ENCODE measurements around the gene TSNAXIP1.

TSNAXIP1 gene, protein sequence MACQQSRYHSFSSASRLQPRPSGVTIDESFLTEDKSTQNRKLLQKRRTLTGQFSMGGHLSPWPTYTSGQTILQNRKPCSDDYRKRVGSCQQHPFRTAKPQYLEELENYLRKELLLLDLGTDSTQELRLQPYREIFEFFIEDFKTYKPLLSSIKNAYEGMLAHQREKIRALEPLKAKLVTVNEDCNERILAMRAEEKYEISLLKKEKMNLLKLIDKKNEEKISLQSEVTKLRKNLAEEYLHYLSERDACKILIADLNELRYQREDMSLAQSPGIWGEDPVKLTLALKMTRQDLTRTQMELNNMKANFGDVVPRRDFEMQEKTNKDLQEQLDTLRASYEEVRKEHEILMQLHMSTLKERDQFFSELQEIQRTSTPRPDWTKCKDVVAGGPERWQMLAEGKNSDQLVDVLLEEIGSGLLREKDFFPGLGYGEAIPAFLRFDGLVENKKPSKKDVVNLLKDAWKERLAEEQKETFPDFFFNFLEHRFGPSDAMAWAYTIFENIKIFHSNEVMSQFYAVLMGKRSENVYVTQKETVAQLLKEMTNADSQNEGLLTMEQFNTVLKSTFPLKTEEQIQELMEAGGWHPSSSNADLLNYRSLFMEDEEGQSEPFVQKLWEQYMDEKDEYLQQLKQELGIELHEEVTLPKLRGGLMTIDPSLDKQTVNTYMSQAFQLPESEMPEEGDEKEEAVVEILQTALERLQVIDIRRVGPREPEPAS

GRCh38 chr16:67806428-67807147 lies at the start of gene TSNAXIP1, which contains the start of gene RANBP10:
TSNAXIP1 (plus strand) TSS chr16:67806889; CDS start chr16:67807150, 261 bp downstream.
RANBP10 (minus strand) TSS chr16:67806560; CDS start chr16:67806536, 24 bp downstream.
- H3K4me3 ChIP-seq (replicated peaks; ENCODE audit: low read depth, low read length), result peak within 1 kb of the TSS; percentile 96
- peak; percentile 99 for DNase-seq (ENCODE audit: low read depth)
- no peak for TF ChIP-seq CTCF (IDR thresholded peaks at IDR 0.05; ENCODE audit: low read length, missing control alignments)

DNA sequence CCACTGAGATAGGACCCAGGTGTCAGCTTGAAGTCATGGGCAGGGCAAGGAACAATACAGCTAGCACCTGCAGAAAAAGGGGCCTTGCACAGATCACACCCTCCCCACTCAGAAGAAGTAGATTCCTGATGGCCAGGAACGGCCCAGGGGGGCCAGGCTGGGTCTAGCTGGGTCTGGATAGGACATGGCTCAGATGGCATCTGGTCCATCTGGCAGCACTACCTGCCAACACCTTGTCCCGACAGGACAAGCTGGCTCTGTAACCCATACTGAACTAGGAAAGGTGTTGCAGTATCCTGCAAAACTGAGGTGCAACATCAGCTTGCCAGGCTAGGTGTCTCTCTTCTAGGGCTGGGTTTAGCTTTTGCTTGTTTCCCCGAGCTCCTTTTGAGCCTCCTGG lies 48.7 kb upstream of the TSNAXIP1 start:
- no peak for TF ChIP-seq CTCF (IDR thresholded peaks at IDR 0.05; ENCODE audit: low read length, missing control alignments)
- no peak overlapping the region for H3K4me3 ChIP-seq (replicated peaks; ENCODE audit: low read depth, low read length)
- no peak for DNase-seq (ENCODE audit: low read depth)

DNA sequence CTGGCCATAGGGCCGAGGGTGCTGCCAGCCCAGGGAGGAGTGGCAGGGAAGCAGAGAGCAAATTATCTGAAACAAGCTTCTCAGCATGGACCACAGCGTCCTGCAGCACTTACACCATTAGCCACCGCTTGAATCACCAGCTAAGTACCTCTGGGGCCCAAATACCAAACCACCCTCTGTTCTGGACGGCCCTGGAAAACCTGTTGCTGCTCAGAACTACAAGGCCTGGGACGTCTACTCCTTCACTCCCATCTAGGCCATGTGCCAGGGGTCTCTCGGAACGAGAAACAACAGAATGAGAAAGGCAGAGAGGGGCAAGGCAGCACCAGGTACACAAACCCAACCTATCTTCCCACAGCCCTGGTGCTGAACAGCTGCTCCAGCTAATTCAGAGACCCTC lies 47.7 kb upstream of the TSNAXIP1 start:
- no peak overlapping the region for H3K4me3 ChIP-seq (replicated peaks; ENCODE audit: low read depth, low read length)
- DNase-seq (ENCODE audit: low read depth), result no peak
- no peak for TF ChIP-seq CTCF (IDR thresholded peaks at IDR 0.05; ENCODE audit: low read length, missing control alignments)

GRCh38 chr16:67760206-67760955 lies 46.3 kb upstream of the TSNAXIP1 start:
- TF ChIP-seq CTCF (IDR thresholded peaks at IDR 0.05; ENCODE audit: low read length, missing control alignments), result no peak
- no peak overlapping the region for H3K4me3 ChIP-seq (replicated peaks; ENCODE audit: low read depth, low read length)
- no peak for DNase-seq (ENCODE audit: low read depth)

GRCh38 chr16:67760956-67761230 lies 45.8 kb upstream of the TSNAXIP1 start:
- TF ChIP-seq CTCF (IDR thresholded peaks at IDR 0.05; ENCODE audit: low read length, missing control alignments), result no peak
- H3K4me3 ChIP-seq (replicated peaks; ENCODE audit: low read depth, low read length), result no peak overlapping the region
- DNase-seq (ENCODE audit: low read depth), result no peak

- TF ChIP-seq CTCF (IDR thresholded peaks at IDR 0.05; ENCODE audit: low read length, missing control alignments), result no peak
- no peak for DNase-seq (ENCODE audit: low read depth)
- H3K4me3 ChIP-seq (replicated peaks; ENCODE audit: low read depth, low read length), result no peak overlapping the region
Measured at GRCh38 chr16:67761924-67762323, 44.8 kb upstream of the TSNAXIP1 start.
